Uterus (tissue), 2 donors: ENCODE measurements around the gene PTF1A.

Experiments used
- CTCF ChIP-seq, 4 experiments: fragments of 200-600 bp in 2 of 4; fragments of 450-650 bp in 2 of 4; sonication (generic) in 2 of 4; IDR thresholded peaks; one replicate each; pipeline ENCODE4 v1.5.1; 2016 to 2019; ENCODE audit warnings: antibody characterized with exemption in 4 of 4, mild to moderate bottlenecking in 2 of 4, moderate library complexity in 1 of 4
- POLR2A ChIP-seq, 2 donors: fragments of 450-650 bp; IDR thresholded peaks; one replicate each; pipeline ENCODE4 v1.6.1; 2016; ENCODE audit warnings: antibody characterized with exemption in 2 of 2, mild to moderate bottlenecking in 1 of 2, moderate library complexity in 1 of 2

- TF ChIP-seq CTCF (IDR thresholded peaks at IDR 0.05) = no peak
- no peak for TF ChIP-seq POLR2A (IDR thresholded peaks at IDR 0.05)
Measured at GRCh38 chr10:23195846-23196600, 3.9 kb downstream of the PTF1A start.
